Stimulated activated CD8-positive, alpha-beta memory T cell treated with anti-CD3 and anti-CD28 coated beads, Interleukin-2, amount 100 ng/mL, for 1 hour (primary cell): ENCODE data around the gene ZNF345.

Experiments
- DNase-seq, 2 donors: peaks; one replicate each; pipeline ENCODE4 v3.0.0-alpha.2; 2020; ENCODE audit warnings: low read depth in 2 of 2

Gene ZNF345

GRCh38 chr19:36916991-36917390 is 66.3 kb downstream of the ZNF345 start:
- DNase-seq = no peak

GRCh38 chr19:36918090-36918489 is 67.4 kb downstream of the ZNF345 start:
- DNase-seq = no peak
